ENCODE measurements around the gene ATRN. TPM values are rescaled to one million over a fixed set of nuclear protein-coding genes. Genes with fewer than 3 reads are reported as not detected.

The ATRN gene
- total RNA-seq, 1 experiment from 2014 or later: 28.3 TPM

GRCh38 chr20:3622406-3622805 is 151.6 kb downstream of the ATRN start:
- Mint-ChIP-seq H3K4me3 (ENCODE audit: low read depth, unreplicated experiment) (no peak overlapping the region), H3K27ac (ENCODE audit: unreplicated experiment) (no peak overlapping the region), H3K36me3 (ENCODE audit: insufficient read depth, unreplicated experiment) (peaks cover 4% of the 10 kb centered on the region), H3K4me1 (ENCODE audit: low read depth, unreplicated experiment) (no peaks in the 10 kb centered on the region), H3K27me3 (ENCODE audit: unreplicated experiment) (no peaks in the 10 kb centered on the region), H3K9me3 (ENCODE audit: low read depth, unreplicated experiment) (no peaks in the 10 kb centered on the region)
- BruUV-seq (replicated peaks): no TSS peak
- intact Hi-C loops (cut with micrococcal nuclease; ENCODE audit: unreplicated experiment): no loop called here
- DNase-seq: no peak
- CTCF ChIA-PET: no interaction called here
- TF ChIP-seq CTCF (IDR thresholded peaks at IDR 0.05; ENCODE audit: unreplicated experiment): no peak

- no peak overlapping the region for H3K27ac Mint-ChIP-seq (ENCODE audit: unreplicated experiment)
- no peaks in the 10 kb centered on the region for H3K9me3 Mint-ChIP-seq (ENCODE audit: low read depth, unreplicated experiment)
- H3K4me3 Mint-ChIP-seq (ENCODE audit: low read depth, unreplicated experiment): no peak overlapping the region
- no peak for DNase-seq
- peaks cover 4% of the 10 kb centered on the region for H3K36me3 Mint-ChIP-seq (ENCODE audit: insufficient read depth, unreplicated experiment)
- intact Hi-C loops (cut with micrococcal nuclease; ENCODE audit: unreplicated experiment): no loop called here
- no peaks in the 10 kb centered on the region for H3K4me1 Mint-ChIP-seq (ENCODE audit: low read depth, unreplicated experiment)
- no peak for TF ChIP-seq CTCF (IDR thresholded peaks at IDR 0.05; ENCODE audit: unreplicated experiment)
- H3K27me3 Mint-ChIP-seq (ENCODE audit: unreplicated experiment): no peaks in the 10 kb centered on the region
- BruUV-seq (replicated peaks): no TSS peak
- CTCF ChIA-PET: no interaction called here
These were observed 156.7 kb downstream of the ATRN start for GRCh38 chr20:3627476-3627875.

- H3K27me3 Mint-ChIP-seq (ENCODE audit: unreplicated experiment): no peaks in the 10 kb centered on the region
- CTCF ChIA-PET: no interaction called here
- H3K4me3 Mint-ChIP-seq (ENCODE audit: low read depth, unreplicated experiment): no peak overlapping the region
- intact Hi-C loops (cut with micrococcal nuclease; ENCODE audit: unreplicated experiment): no loop called here
- no peaks in the 10 kb centered on the region for H3K4me1 Mint-ChIP-seq (ENCODE audit: low read depth, unreplicated experiment)
- peaks cover 4% of the 10 kb centered on the region for H3K36me3 Mint-ChIP-seq (ENCODE audit: insufficient read depth, unreplicated experiment)
- no TSS peak for BruUV-seq (replicated peaks)
- no peaks in the 10 kb centered on the region for H3K9me3 Mint-ChIP-seq (ENCODE audit: low read depth, unreplicated experiment)
- no peak overlapping the region for H3K27ac Mint-ChIP-seq (ENCODE audit: unreplicated experiment)
- TF ChIP-seq CTCF (IDR thresholded peaks at IDR 0.05; ENCODE audit: unreplicated experiment): no peak
- no peak for DNase-seq
These were observed 157.9 kb downstream of the ATRN start for GRCh38 chr20:3628502-3629314.

GRCh38 chr20:3629893-3630292 is 159.1 kb downstream of the ATRN start:
- intact Hi-C loops (cut with micrococcal nuclease; ENCODE audit: unreplicated experiment): no loop called here
- no peaks in the 10 kb centered on the region for H3K4me1 Mint-ChIP-seq (ENCODE audit: low read depth, unreplicated experiment)
- H3K27me3 Mint-ChIP-seq (ENCODE audit: unreplicated experiment): no peaks in the 10 kb centered on the region
- no peak for DNase-seq
- H3K4me3 Mint-ChIP-seq (ENCODE audit: low read depth, unreplicated experiment): no peak overlapping the region
- CTCF ChIA-PET: interaction anchor here (0.6 kb wide), 1 partner anchor 79 kb away, joined by 4 read pairs; no protein-coding TSS in a partner anchor
- TF ChIP-seq CTCF (IDR thresholded peaks at IDR 0.05; ENCODE audit: unreplicated experiment): no peak
- H3K36me3 Mint-ChIP-seq (ENCODE audit: insufficient read depth, unreplicated experiment): peaks cover 4% of the 10 kb centered on the region
- no TSS peak for BruUV-seq (replicated peaks)
- no peaks in the 10 kb centered on the region for H3K9me3 Mint-ChIP-seq (ENCODE audit: low read depth, unreplicated experiment)
- no peak overlapping the region for H3K27ac Mint-ChIP-seq (ENCODE audit: unreplicated experiment)

All from Calu3 (cell line).